Measurements from ENCODE around the gene PRKCB.

PRKCB gene

DNA sequence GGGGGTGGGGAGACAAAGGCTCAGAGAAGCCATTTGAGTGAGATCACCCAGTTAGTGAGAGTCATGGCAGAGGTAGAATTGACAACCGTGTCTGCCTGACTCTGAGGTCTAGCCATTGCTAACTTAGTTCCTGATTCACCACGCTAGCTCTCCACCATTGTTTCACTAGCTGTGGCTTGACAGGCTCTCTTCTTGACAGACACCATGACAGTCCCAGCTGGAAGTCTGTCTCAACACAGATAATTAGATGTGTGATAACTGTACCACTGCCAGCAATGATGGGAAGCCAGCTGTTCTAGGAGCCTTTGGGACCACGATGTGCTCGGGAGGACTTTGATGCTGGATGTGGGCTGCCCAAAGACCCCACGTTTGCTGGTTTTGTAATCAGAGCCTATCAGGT is 249.9 kb downstream of the PRKCB start:
- Histone ChIP-seq H3K79me2 (ENCODE audit: insufficient read depth, low read depth) (no peaks in the 10 kb centered on the region), H2AFZ (ENCODE audit: low read depth) (no peak overlapping the region), H3K27me3 (ENCODE audit: insufficient read depth, low read depth) (no peaks in the 10 kb centered on the region), H3K4me1 (ENCODE audit: low read depth, poor library complexity, severe bottlenecking) (no peaks in the 10 kb centered on the region), H3K4me3 (IDR thresholded peaks at IDR 0.05; ENCODE audit: insufficient read depth, low read depth, low read length) (no peak overlapping the region), H3K9ac (no peak overlapping the region), H4K20me1 (ENCODE audit: insufficient read depth) (no peaks in the 10 kb centered on the region), H3K4me2 (no peak overlapping the region), H3K27ac (no peak overlapping the region), H3K36me3 (ENCODE audit: insufficient read depth) (no peaks in the 10 kb centered on the region)
- TF ChIP-seq, protein P1, sequence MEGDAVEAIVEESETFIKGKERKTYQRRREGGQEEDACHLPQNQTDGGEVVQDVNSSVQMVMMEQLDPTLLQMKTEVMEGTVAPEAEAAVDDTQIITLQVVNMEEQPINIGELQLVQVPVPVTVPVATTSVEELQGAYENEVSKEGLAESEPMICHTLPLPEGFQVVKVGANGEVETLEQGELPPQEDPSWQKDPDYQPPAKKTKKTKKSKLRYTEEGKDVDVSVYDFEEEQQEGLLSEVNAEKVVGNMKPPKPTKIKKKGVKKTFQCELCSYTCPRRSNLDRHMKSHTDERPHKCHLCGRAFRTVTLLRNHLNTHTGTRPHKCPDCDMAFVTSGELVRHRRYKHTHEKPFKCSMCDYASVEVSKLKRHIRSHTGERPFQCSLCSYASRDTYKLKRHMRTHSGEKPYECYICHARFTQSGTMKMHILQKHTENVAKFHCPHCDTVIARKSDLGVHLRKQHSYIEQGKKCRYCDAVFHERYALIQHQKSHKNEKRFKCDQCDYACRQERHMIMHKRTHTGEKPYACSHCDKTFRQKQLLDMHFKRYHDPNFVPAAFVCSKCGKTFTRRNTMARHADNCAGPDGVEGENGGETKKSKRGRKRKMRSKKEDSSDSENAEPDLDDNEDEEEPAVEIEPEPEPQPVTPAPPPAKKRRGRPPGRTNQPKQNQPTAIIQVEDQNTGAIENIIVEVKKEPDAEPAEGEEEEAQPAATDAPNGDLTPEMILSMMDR (conservative IDR thresholded peaks at IDR 0.05; ENCODE audit: low read depth, low read length), result no peak

DNA sequence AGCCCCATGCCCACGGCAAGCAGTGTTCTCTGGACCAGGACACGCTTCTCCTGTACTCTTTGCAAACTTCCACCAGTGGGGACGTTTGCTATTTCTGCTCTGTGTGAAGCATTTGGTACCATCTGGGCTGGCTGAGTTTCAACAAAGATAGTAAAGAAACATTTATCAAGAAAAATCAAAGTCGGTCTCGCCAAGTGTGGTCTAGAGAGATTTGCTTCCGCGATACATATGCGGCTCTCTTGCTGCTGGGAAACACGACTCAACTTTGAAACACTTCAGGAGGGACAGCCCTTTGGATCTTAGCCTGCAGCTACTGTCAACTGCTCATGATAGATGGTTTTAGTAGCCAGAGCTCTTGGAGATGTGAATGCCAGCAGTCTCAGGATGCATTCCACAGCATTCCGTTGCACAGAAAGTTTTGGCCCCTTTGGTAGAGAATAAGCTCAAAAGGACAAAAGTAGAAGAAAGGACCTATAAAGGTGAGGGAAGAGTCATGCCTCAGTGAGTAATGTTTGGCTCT is 252.2 kb downstream of the PRKCB start:
- Histone ChIP-seq H3K4me1 (ENCODE audit: low read depth, poor library complexity, severe bottlenecking) (no peaks in the 10 kb centered on the region), H2AFZ (ENCODE audit: low read depth) (no peak overlapping the region), H3K27me3 (ENCODE audit: insufficient read depth, low read depth) (no peaks in the 10 kb centered on the region), H3K36me3 (ENCODE audit: insufficient read depth) (no peaks in the 10 kb centered on the region), H3K4me3 (IDR thresholded peaks at IDR 0.05; ENCODE audit: insufficient read depth, low read depth, low read length) (no peak overlapping the region), H3K9ac (no peak overlapping the region), H3K27ac (no peak overlapping the region), H3K4me2 (no peak overlapping the region), H3K79me2 (ENCODE audit: insufficient read depth, low read depth) (no peaks in the 10 kb centered on the region), H4K20me1 (ENCODE audit: insufficient read depth) (no peaks in the 10 kb centered on the region)
- TF ChIP-seq, protein P1 (conservative IDR thresholded peaks at IDR 0.05; ENCODE audit: low read depth, low read length), result no peak

DNA sequence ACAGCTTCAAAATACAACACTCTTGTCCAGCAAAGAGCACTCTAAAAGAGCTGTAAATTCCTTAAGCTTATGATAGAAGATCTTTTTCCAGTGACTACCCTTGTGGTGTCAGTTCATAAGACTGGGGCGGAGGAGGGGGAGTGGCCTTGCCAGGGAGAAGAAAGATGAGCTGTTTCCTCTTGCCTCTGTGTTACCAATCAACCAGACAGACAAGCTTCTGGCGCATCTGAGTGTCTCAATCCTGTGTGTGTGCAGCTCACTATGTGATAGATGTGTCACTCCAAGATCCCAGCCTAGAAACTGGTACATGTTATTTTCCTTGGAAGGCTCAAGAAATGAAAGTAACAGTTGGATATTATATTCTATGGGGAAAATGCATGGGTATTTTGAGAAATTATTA is 253.0 kb downstream of the PRKCB start:
- no peak overlapping the region for H2AFZ ChIP-seq (ENCODE audit: low read depth)
- no peaks in the 10 kb centered on the region for H3K4me1 ChIP-seq (ENCODE audit: low read depth, poor library complexity, severe bottlenecking)
- H4K20me1 ChIP-seq (ENCODE audit: insufficient read depth), result no peaks in the 10 kb centered on the region

DNA sequence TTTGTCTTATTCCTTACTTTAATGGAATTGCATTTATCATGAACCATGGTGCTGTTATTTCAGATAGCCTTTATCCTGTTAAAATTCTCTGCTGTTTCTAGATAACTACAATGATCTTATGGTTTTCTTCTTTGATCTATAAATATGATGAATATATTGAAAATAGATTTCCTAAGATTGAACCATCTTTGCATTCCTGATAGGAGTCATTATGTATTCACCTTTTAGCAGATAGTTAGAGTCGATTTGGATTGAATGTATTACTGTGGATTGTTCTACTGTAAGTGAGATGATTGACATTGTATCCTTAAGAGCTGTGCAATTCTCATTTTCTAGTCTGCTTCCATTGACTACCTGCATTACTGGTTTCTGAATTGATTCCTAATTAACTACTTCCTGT is 255.3 kb downstream of the PRKCB start:
- no peaks in the 10 kb centered on the region for H4K20me1 ChIP-seq (ENCODE audit: insufficient read depth)
- H3K9ac ChIP-seq, result no peak overlapping the region
- H3K4me3 ChIP-seq (IDR thresholded peaks at IDR 0.05; ENCODE audit: insufficient read depth, low read depth, low read length), result no peak overlapping the region
- no peaks in the 10 kb centered on the region for H3K36me3 ChIP-seq (ENCODE audit: insufficient read depth)
- no peak overlapping the region for H2AFZ ChIP-seq (ENCODE audit: low read depth)
- no peaks in the 10 kb centered on the region for H3K4me1 ChIP-seq (ENCODE audit: low read depth, poor library complexity, severe bottlenecking)
- no peak overlapping the region for H3K4me2 ChIP-seq
- TF ChIP-seq, protein P1 (conservative IDR thresholded peaks at IDR 0.05; ENCODE audit: low read depth, low read length), result no peak
- no peaks in the 10 kb centered on the region for H3K27me3 ChIP-seq (ENCODE audit: insufficient read depth, low read depth)
- H3K79me2 ChIP-seq (ENCODE audit: insufficient read depth, low read depth), result no peaks in the 10 kb centered on the region
- no peak overlapping the region for H3K27ac ChIP-seq

More for the DNA sequence above, 253.0 kb downstream of the PRKCB start:
- H3K4me3 ChIP-seq (IDR thresholded peaks at IDR 0.05; ENCODE audit: insufficient read depth, low read depth, low read length), result no peak overlapping the region
- H3K4me2 ChIP-seq, result no peak overlapping the region
- H3K27ac ChIP-seq, result no peak overlapping the region
- no peak overlapping the region for H3K9ac ChIP-seq
- H3K27me3 ChIP-seq (ENCODE audit: insufficient read depth, low read depth), result no peaks in the 10 kb centered on the region
- TF ChIP-seq, protein P1 (conservative IDR thresholded peaks at IDR 0.05; ENCODE audit: low read depth, low read length), result no peak
- H3K36me3 ChIP-seq (ENCODE audit: insufficient read depth), result no peaks in the 10 kb centered on the region
- H3K79me2 ChIP-seq (ENCODE audit: insufficient read depth, low read depth), result no peaks in the 10 kb centered on the region
